ENCODE results near the gene SAMM50. TPM values are rescaled to one million over a fixed set of nuclear protein-coding genes. Genes with fewer than 3 reads are reported as not detected.

The SAMM50 gene
- total and polyA plus RNA-seq, 12 donors: 15.3 to 90.6 (median 72.6) TPM

DNA sequence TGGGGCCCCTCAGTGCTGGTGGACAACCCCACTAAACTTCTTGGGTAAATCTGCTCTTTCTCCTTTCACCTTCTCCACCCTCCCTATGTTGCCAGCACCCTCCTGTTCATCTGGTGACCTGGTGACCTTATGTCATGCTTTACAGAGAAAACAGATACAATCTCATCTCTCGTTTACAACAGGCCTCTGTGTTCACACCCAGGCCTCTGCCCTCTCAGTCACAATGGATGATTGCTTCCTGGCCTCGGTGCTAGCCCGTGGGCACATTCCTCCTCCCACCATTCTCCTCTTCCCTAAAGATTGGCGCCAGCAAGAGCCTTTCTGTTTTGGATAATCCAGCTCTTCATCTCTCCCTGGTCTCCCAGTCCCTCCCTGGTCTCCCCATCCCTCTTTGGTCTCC lies 43.9 kb upstream of the SAMM50 start:
- Histone ChIP-seq H3K36me3 (no peaks in the 10 kb centered on the region), H3K27me3 (peaks cover 0 to 36% (median 25%) of the 10 kb centered on the region in 7 donors), H3K27ac (no peak overlapping the region), H3K4me3 (no peak overlapping the region), H3K9me3 (no peaks in the 10 kb centered on the region), H3K4me1 (no peaks in the 10 kb centered on the region)
- DNase-seq (no peak), ATAC-seq (no peak)
- 32% methylated on average over 4 of the region's 4 CpGs for WGBS, 2 donors
- TF ChIP-seq, protein P1, sequence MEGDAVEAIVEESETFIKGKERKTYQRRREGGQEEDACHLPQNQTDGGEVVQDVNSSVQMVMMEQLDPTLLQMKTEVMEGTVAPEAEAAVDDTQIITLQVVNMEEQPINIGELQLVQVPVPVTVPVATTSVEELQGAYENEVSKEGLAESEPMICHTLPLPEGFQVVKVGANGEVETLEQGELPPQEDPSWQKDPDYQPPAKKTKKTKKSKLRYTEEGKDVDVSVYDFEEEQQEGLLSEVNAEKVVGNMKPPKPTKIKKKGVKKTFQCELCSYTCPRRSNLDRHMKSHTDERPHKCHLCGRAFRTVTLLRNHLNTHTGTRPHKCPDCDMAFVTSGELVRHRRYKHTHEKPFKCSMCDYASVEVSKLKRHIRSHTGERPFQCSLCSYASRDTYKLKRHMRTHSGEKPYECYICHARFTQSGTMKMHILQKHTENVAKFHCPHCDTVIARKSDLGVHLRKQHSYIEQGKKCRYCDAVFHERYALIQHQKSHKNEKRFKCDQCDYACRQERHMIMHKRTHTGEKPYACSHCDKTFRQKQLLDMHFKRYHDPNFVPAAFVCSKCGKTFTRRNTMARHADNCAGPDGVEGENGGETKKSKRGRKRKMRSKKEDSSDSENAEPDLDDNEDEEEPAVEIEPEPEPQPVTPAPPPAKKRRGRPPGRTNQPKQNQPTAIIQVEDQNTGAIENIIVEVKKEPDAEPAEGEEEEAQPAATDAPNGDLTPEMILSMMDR (IDR thresholded peaks at IDR 0.05): no peak
- intact Hi-C loops (cut with DNase I): no loop called here

DNA sequence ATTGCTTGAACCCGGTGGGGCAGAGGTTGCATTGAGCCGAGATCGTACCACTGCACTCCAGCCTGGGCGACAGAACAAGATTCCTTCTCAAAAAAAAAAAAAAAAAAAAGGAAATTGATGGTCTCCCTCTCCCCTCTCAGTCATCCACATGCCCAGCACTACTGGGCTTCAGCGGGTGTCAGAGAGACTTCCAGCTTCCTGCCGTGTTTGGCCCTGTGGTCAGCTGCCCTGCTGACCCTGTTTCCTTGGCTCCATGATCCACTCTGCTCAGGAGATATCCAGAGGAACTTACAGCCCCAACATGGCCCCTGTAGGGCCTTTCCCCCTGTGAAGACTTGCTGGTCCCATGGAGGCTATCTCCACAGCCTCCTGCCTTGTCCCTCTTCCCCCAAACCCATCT lies 37.7 kb upstream of the SAMM50 start:
- DNase-seq (no peak), ATAC-seq (peak in 1 of 8 donors; percentile 35)
- Histone ChIP-seq H3K36me3 (no peaks in the 10 kb centered on the region), H3K27me3 (peaks cover 0 to 62% (median 42%) of the 10 kb centered on the region in 7 donors), H3K27ac (no peak overlapping the region), H3K9me3 (no peaks in the 10 kb centered on the region), H3K4me1 (no peaks in the 10 kb centered on the region), H3K4me3 (no peak overlapping the region)
- TF ChIP-seq, protein P1 (IDR thresholded peaks at IDR 0.05): no peak
- intact Hi-C loops (cut with DNase I): no loop called here
- WGBS, 2 donors: 77 to 79% methylated on average over 6 of the region's 6 CpGs

DNA sequence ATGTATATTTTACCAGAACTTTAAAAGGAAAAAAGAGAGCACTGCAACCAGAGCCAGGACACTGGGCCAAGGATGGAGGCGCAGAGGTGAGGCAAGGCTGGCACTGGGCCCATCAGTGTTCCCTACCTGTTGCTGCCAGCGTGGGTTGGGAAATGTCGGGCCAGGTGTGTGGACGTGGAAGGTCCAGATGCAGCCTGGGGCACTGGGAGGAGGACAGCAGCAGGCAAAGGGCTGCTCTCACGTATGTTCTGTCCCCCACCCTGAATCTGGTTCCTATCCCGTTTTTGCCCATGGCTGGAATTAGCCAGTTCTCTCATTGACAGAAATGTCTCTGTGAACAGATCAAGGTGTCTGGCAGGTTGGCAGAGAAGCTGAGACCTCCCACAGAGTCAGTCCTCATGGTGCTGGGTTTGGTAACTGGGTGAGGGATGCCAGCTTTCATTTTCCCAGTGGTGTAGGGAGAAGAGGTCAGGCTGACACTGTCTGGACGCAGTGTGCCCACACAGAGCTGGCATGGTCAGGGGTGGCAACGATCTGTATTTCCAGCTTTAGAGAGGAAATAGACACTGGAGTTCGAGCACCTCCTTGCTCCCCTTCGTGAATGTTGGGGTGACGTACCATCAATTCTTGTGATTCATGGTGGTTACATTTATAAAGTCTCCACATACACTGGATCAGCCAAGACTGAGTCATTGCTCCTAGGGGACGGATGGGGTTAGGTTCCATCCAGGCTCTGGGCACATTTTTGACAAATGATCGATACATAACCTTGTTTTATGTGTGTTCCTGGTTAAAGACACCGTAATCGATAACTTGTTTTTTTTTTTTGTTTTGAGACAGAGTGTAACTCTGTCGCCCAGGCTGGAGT lies 35.9 kb upstream of the SAMM50 start:
- TF ChIP-seq, protein P1 (IDR thresholded peaks at IDR 0.05): no peak
- WGBS, 2 donors: 82 to 84% methylated on average over 16 of the region's 16 CpGs
- H3K4me3 ChIP-seq: no peak overlapping the region
- ATAC-seq (no peak), DNase-seq (no peak)
- no peaks in the 10 kb centered on the region for H3K36me3 ChIP-seq
- intact Hi-C loops (cut with DNase I): no loop called here
- H3K27ac ChIP-seq: no peak overlapping the region
- H3K4me1 ChIP-seq: peaks cover 0 to 14% (median 7%) of the 10 kb centered on the region in 9 donors
- H3K27me3 ChIP-seq: peaks cover 6 to 67% (median 40%) of the 10 kb centered on the region in 7 donors
- no peaks in the 10 kb centered on the region for H3K9me3 ChIP-seq

DNA sequence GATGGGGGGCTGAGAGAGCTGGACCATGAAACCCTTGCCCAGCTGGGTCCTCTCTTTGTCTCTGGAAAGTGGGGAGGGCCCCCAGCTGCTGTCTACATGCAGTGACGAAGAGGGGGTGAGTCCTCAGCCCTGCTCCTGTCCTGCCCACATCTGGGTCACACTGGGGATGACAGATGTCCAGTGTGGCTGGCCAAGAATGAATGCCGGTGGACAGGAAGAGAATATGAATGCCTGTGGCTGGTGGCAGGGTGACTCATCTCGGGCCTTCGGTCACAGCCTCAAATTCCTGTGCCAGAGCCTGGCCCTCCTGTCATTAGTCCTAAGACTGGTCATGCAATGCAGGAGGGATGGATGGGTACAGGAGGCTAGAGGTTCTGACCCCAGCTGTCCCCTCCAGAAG lies 33.9 kb upstream of the SAMM50 start:
- TF ChIP-seq, protein P1 (IDR thresholded peaks at IDR 0.05): no peak
- intact Hi-C loops (cut with DNase I): no loop called here

More for the DNA sequence above, 33.9 kb upstream of the SAMM50 start:
- H3K4me3 ChIP-seq: no peak overlapping the region
- no peaks in the 10 kb centered on the region for H3K9me3 ChIP-seq
- no peaks in the 10 kb centered on the region for H3K36me3 ChIP-seq
- no peak overlapping the region for H3K27ac ChIP-seq
- 30 to 31% methylated on average over 4 of the region's 4 CpGs for WGBS, 2 donors
- H3K4me1 ChIP-seq: peaks cover 0 to 15% (median 9%) of the 10 kb centered on the region in 9 donors
- no peak for DNase-seq
- no peak for ATAC-seq
- peaks cover 6 to 67% (median 36%) of the 10 kb centered on the region in 7 donors for H3K27me3 ChIP-seq
